Stimulated activated CD8-positive, alpha-beta memory T cell treated with anti-CD3 and anti-CD28 coated beads, Interleukin-7, amount 100 ng/mL, for 48 hours (primary cell): ENCODE data around the gene SRPK2.

Experiments
- DNase-seq, 2 donors: peaks; one replicate each; pipeline ENCODE4 v3.0.0-alpha.2; 2020; ENCODE audit warnings: low read depth in 1 of 2; ENCODE audit errors: extremely low read depth in 1 of 2

SRPK2 gene

GRCh38 chr7:105107458-105107857 is 281.3 kb downstream of the SRPK2 start:
- DNase-seq: no peak

- no peak for DNase-seq
Measured at GRCh38 chr7:105106473-105106872, 282.2 kb downstream of the SRPK2 start.

- no peak for DNase-seq
Measured at GRCh38 chr7:105105579-105105978, 283.1 kb downstream of the SRPK2 start.

GRCh38 chr7:105102557-105103352 is 286.0 kb downstream of the SRPK2 start:
- DNase-seq: no peak

GRCh38 chr7:105101864-105102263 is 286.9 kb downstream of the SRPK2 start:
- no peak for DNase-seq

GRCh38 chr7:105098863-105099515 is 289.7 kb downstream of the SRPK2 start:
- no peak for DNase-seq

- no peak for DNase-seq
Measured at GRCh38 chr7:105097619-105098018, 291.1 kb downstream of the SRPK2 start.

GRCh38 chr7:105096306-105096705 is 292.4 kb downstream of the SRPK2 start:
- DNase-seq: no peak

GRCh38 chr7:105094966-105095365 is 293.8 kb downstream of the SRPK2 start:
- no peak for DNase-seq

- DNase-seq: no peak
Measured at GRCh38 chr7:105088456-105088855, 300.3 kb downstream of the SRPK2 start.

- DNase-seq: no peak
Measured at GRCh38 chr7:105087981-105088380, 300.7 kb downstream of the SRPK2 start.

GRCh38 chr7:105086850-105087249 is 301.9 kb downstream of the SRPK2 start:
- no peak for DNase-seq

- no peak for DNase-seq
Measured at GRCh38 chr7:105084581-105084980, 304.1 kb downstream of the SRPK2 start.

- DNase-seq: no peak
Measured at GRCh38 chr7:105079348-105079747, 309.4 kb downstream of the SRPK2 start.

- DNase-seq: no peak
Measured at GRCh38 chr7:105073143-105073542, 315.6 kb downstream of the SRPK2 start.

GRCh38 chr7:105068886-105069285 is 319.8 kb downstream of the SRPK2 start:
- DNase-seq: no peak

GRCh38 chr7:105067691-105068090 is 321.0 kb downstream of the SRPK2 start:
- no peak for DNase-seq
